Caco-2 (cell line): ENCODE measurements around the gene SFTPB. TPM values are rescaled to one million over a fixed set of nuclear protein-coding genes. Genes with fewer than 3 reads are reported as not detected.
A peak's percentile ranks its signal among the peaks of the same experiment; 100 is the strongest.

Experiments
- BruUV-seq: library from RNA; stranded (reverse); fragments of 400-500 nt; replicated peaks from 2 replicates; lab custom pipeline; 2021; lab: Mats Ljungman, UMichigan
- CTCF ChIA-PET: fragments of 300-600 bp; sonication (Branson Sonifier 250); formaldehyde crosslinking; loops from one replicate; lab custom pipeline; 2022; ENCODE audit warnings: antibody characterized with exemption; lab: Charles Lee
- POLR2A ChIA-PET: fragments of 300-600 bp; sonication (Branson Sonifier 250); formaldehyde crosslinking; loops from one replicate; lab custom pipeline; 2022; ENCODE audit warnings: antibody characterized with exemption; lab: Charles Lee
- DNase-seq, 2 experiments: peaks; one replicate each; pipeline versions ENCODE4 v3.0.0 to v3.0.0-alpha.2; 2020 to 2022
- H3K27me3 ChIP-seq: replicated peaks from 2 replicates; pipeline ENCODE4 v1.6.0; 2011; ENCODE audit warnings: low read length; ENCODE audit not compliant: control insufficient read depth, insufficient read depth
- H3K36me3 ChIP-seq: 2 replicates; pipeline ENCODE4 v1.5.1; 2011; ENCODE audit warnings: low read length; ENCODE audit not compliant: control insufficient read depth, insufficient read depth
- H3K4me1 ChIP-seq: fragments of 250-450 bp; sonication (Bioruptor Pico); 2 replicates; pipeline ENCODE4 v1.5.1; 2020; ENCODE audit warnings: mild to moderate bottlenecking
- H3K4me3 ChIP-seq: 2 replicates; pipeline ENCODE4 v1.5.1; 2011; ENCODE audit warnings: low read depth, mild to moderate bottlenecking, control low read depth, low read length
- H3K9me3 ChIP-seq: fragments of 250-450 bp; sonication (Bioruptor Pico); 2 replicates; pipeline ENCODE4 v1.5.1; 2020; ENCODE audit warnings: mild to moderate bottlenecking, moderate library complexity
- H3K27ac Mint-ChIP-seq: one replicate; pipeline ENCODE4 v1.8.0; 2022; ENCODE audit warnings: mixed read lengths; ENCODE audit not compliant: unreplicated experiment
- H3K27me3 Mint-ChIP-seq: one replicate; pipeline ENCODE4 v1.8.0; 2022; ENCODE audit warnings: mixed read lengths; ENCODE audit not compliant: insufficient read depth, unreplicated experiment
- H3K36me3 Mint-ChIP-seq: one replicate; pipeline ENCODE4 v1.8.0; 2022; ENCODE audit warnings: mild to moderate bottlenecking, mixed read lengths; ENCODE audit not compliant: insufficient read depth, unreplicated experiment
- H3K4me1 Mint-ChIP-seq: one replicate; pipeline ENCODE4 v1.8.0; 2022; ENCODE audit warnings: low read depth, mixed read lengths; ENCODE audit not compliant: unreplicated experiment
- H3K4me3 Mint-ChIP-seq: one replicate; pipeline ENCODE4 v1.8.0; 2022; ENCODE audit warnings: mild to moderate bottlenecking, moderate library complexity, mixed read lengths; ENCODE audit not compliant: unreplicated experiment
- H3K9me3 Mint-ChIP-seq: one replicate; pipeline ENCODE4 v1.8.0; 2022; ENCODE audit warnings: mixed read lengths; ENCODE audit not compliant: unreplicated experiment
- CTCF ChIP-seq, 2 experiments: fragments of 200-600 bp in 1 of 2; IDR thresholded peaks; 1 replicate in 1 of 2; 2 replicates in 1 of 2; pipeline versions ENCODE4 v1.5.1 to v1.8.0; 2011 to 2022; ENCODE audit warnings: antibody characterized with exemption in 1 of 2, control low read depth in 1 of 2, inconsistent platforms in 1 of 2, low read depth in 1 of 2, low read length in 1 of 2, mild to moderate bottlenecking in 1 of 2, moderate library complexity in 1 of 2; ENCODE audit not compliant: insufficient read depth in 1 of 2, severe bottlenecking in 1 of 2, unreplicated experiment in 1 of 2
- intact Hi-C: fragments of 100-400 bp; cut with micrococcal nuclease; formaldehyde crosslinking; loops from one replicate; pipeline ENCODE4 v1.10.0; 2022; ENCODE audit not compliant: unreplicated experiment
- total RNA-seq: library from RNA; stranded (reverse); gene quantifications from 2 replicates; pipeline ENCODE4 v1.2.3, GENCODE V29; 2022

Gene SFTPB
- total RNA-seq, 1 experiment from 2014 or later = not detected

GRCh38 chr2:85695691-85696668 is 28.0 kb upstream of the SFTPB start:
- peaks cover 2% of the 10 kb centered on the region for H3K27me3 Mint-ChIP-seq
- DNase-seq = peak; percentile 39 to 58
- H3K4me3 ChIP-seq = no peak overlapping the region
- no peaks in the 10 kb centered on the region for H3K36me3 Mint-ChIP-seq
- CTCF ChIA-PET = no interaction called here
- no peaks in the 10 kb centered on the region for H3K9me3 Mint-ChIP-seq
- H3K4me1 ChIP-seq = peaks cover 5% of the 10 kb centered on the region
- TF ChIP-seq CTCF (IDR thresholded peaks at IDR 0.05; ENCODE audit: insufficient read depth in 1 of 2, low read depth in 1 of 2, low read length in 1 of 2, severe bottlenecking in 1 of 2, unreplicated experiment in 1 of 2) = no peak
- no peaks in the 10 kb centered on the region for H3K9me3 ChIP-seq
- H3K4me3 Mint-ChIP-seq = no peak overlapping the region
- H3K27ac Mint-ChIP-seq = no peak overlapping the region
- POLR2A ChIA-PET = no interaction called here
- H3K36me3 ChIP-seq = no peaks in the 10 kb centered on the region
- no TSS peak for BruUV-seq
- peaks cover 7% of the 10 kb centered on the region for H3K4me1 Mint-ChIP-seq
- no peaks in the 10 kb centered on the region for H3K27me3 ChIP-seq
- intact Hi-C loops = no loop called here

- Mint-ChIP-seq H3K4me3 (no peak overlapping the region), H3K27ac (no peak overlapping the region), H3K27me3 (peaks cover 7% of the 10 kb centered on the region), H3K9me3 (no peaks in the 10 kb centered on the region), H3K36me3 (no peaks in the 10 kb centered on the region), H3K4me1 (peaks cover 7% of the 10 kb centered on the region)
- Histone ChIP-seq H3K4me3 (no peak overlapping the region), H3K4me1 (peaks cover 5% of the 10 kb centered on the region), H3K27me3 (no peaks in the 10 kb centered on the region), H3K36me3 (no peaks in the 10 kb centered on the region), H3K9me3 (no peaks in the 10 kb centered on the region)
- intact Hi-C loops = no loop called here
- no peak for DNase-seq
- TF ChIP-seq CTCF (IDR thresholded peaks at IDR 0.05; ENCODE audit: insufficient read depth in 1 of 2, low read depth in 1 of 2, low read length in 1 of 2, severe bottlenecking in 1 of 2, unreplicated experiment in 1 of 2) = no peak
- ChIA-PET CTCF (no interaction called here), POLR2A (no interaction called here)
- no TSS peak for BruUV-seq
These were observed 27.1 kb upstream of the SFTPB start for GRCh38 chr2:85695121-85695520.

GRCh38 chr2:85694052-85695025 is 26.3 kb upstream of the SFTPB start, which contains the start of gene GNLY:
Gene GNLY, plus strand, starts transcription at chr2:85694358. Its CDS starts 61 bp downstream, at chr2:85694419.
- H3K27me3 ChIP-seq = no peaks in the 10 kb centered on the region

More at GRCh38 chr2:85694052-85695025, 26.3 kb upstream of the SFTPB start, which contains the start of gene GNLY:
- CTCF ChIA-PET = interaction anchor here (0.7 kb wide), 1 partner anchor 13 kb away, joined by 3 read pairs; no protein-coding TSS in a partner anchor
- intact Hi-C loops = no loop called here
- Histone ChIP-seq H3K9me3 (no peaks in the 10 kb centered on the region), H3K4me1 (peaks cover 5% of the 10 kb centered on the region), H3K36me3 (no peaks in the 10 kb centered on the region), H3K4me3 (no peak within 1 kb of the TSS)
- no TSS peak for BruUV-seq
- H3K36me3 Mint-ChIP-seq = no peaks in the 10 kb centered on the region
- TF ChIP-seq CTCF (IDR thresholded peaks at IDR 0.05; ENCODE audit: insufficient read depth in 1 of 2, low read depth in 1 of 2, low read length in 1 of 2, severe bottlenecking in 1 of 2, unreplicated experiment in 1 of 2) = no peak
- peaks cover 7% of the 10 kb centered on the region for H3K27me3 Mint-ChIP-seq
- H3K27ac Mint-ChIP-seq = no peak within 1 kb of the TSS
- H3K4me1 Mint-ChIP-seq = peaks cover 7% of the 10 kb centered on the region
- no peak for DNase-seq
- H3K9me3 Mint-ChIP-seq = no peaks in the 10 kb centered on the region
- no peak within 1 kb of the TSS for H3K4me3 Mint-ChIP-seq
- POLR2A ChIA-PET = interaction anchor here (0.5 kb wide), 1 partner anchor 370 kb away, joined by 6 read pairs; no protein-coding TSS in a partner anchor
